ENCODE results near the gene HK1. TPM values are rescaled to one million over a fixed set of nuclear protein-coding genes. Genes with fewer than 3 reads are reported as not detected.
"Not testable (repeated sequence)": the region's sequence is repeated elsewhere in the genome, so short reads cannot be mapped to it uniquely, and the experiment has no call there.

HK1 gene
- total RNA-seq, 3 donors from 2014 or later, result 51.2 to 63.4 (median 57.4) TPM

GRCh38 chr10:69321865-69322264 is 43.6 kb downstream of the HK1 start:
- H3K27ac ChIP-seq, result peak overlapping the region in 1 of 2 donors; percentile 92
- no peaks in the 10 kb centered on the region for H3K9me3 ChIP-seq
- intact Hi-C loops (cut with DNase I; ENCODE audit: low total_unique reads), result no loop called here
- TF ChIP-seq, protein P1, sequence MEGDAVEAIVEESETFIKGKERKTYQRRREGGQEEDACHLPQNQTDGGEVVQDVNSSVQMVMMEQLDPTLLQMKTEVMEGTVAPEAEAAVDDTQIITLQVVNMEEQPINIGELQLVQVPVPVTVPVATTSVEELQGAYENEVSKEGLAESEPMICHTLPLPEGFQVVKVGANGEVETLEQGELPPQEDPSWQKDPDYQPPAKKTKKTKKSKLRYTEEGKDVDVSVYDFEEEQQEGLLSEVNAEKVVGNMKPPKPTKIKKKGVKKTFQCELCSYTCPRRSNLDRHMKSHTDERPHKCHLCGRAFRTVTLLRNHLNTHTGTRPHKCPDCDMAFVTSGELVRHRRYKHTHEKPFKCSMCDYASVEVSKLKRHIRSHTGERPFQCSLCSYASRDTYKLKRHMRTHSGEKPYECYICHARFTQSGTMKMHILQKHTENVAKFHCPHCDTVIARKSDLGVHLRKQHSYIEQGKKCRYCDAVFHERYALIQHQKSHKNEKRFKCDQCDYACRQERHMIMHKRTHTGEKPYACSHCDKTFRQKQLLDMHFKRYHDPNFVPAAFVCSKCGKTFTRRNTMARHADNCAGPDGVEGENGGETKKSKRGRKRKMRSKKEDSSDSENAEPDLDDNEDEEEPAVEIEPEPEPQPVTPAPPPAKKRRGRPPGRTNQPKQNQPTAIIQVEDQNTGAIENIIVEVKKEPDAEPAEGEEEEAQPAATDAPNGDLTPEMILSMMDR (IDR thresholded peaks at IDR 0.05), result no peak
- TF ChIP-seq POLR2A (IDR thresholded peaks at IDR 0.05) (no peak), POLR2AphosphoS5 (IDR thresholded peaks at IDR 0.05) (no peak)
- peaks cover 9 to 19% of the 10 kb centered on the region in 2 donors for H3K4me1 ChIP-seq
- no peak for DNase-seq (ENCODE audit: low spot score in 2 of 2)
- no peaks in the 10 kb centered on the region for H3K36me3 ChIP-seq
- H3K27me3 ChIP-seq, result no peaks in the 10 kb centered on the region
- H3K4me3 ChIP-seq, result no peak overlapping the region

DNA sequence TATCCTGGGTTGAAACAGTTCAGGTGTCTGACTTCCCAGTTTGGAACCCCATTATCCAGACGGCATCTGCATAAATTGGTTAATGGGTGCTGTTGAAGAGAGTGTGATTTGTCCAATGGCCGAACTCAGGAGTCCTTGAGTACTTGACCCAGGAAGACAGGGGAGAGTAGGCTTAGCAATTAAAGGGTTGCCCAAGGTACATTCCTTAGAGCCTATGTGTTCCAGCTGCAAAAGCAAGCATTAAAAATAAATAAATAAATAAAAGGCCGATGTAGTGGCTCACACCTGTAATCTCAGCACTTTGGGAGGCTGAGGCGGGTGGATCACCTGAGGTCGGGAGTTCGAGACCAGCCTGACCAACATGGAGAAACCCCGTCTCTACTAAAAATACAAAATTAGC is 44.0 kb downstream of the HK1 start:
- H3K4me1 ChIP-seq, result peaks cover 9 to 19% of the 10 kb centered on the region in 2 donors
- intact Hi-C loops (cut with DNase I; ENCODE audit: low total_unique reads); H3K27me3 ChIP-seq: not testable (repeated sequence)

GRCh38 chr10:69323622-69324021 is 45.3 kb downstream of the HK1 start:
- TF ChIP-seq POLR2AphosphoS5 (IDR thresholded peaks at IDR 0.05) (no peak), POLR2A (IDR thresholded peaks at IDR 0.05) (no peak)
- TF ChIP-seq, protein P1 (IDR thresholded peaks at IDR 0.05), result no peak
- Histone ChIP-seq H3K4me3 (no peak overlapping the region), H3K27me3 (no peaks in the 10 kb centered on the region), H3K9me3 (no peaks in the 10 kb centered on the region), H3K4me1 (peaks cover 9 to 25% of the 10 kb centered on the region in 2 donors), H3K27ac (peak overlapping the region; percentile 3 to 54), H3K36me3 (no peaks in the 10 kb centered on the region)
- intact Hi-C loops (cut with DNase I; ENCODE audit: low total_unique reads), result no loop called here
- DNase-seq (ENCODE audit: low spot score in 2 of 2), result no peak

More for the DNA sequence above, 44.0 kb downstream of the HK1 start:
- not testable (repeated sequence) for H3K9me3 ChIP-seq; H3K36me3 ChIP-seq; H3K4me3 ChIP-seq; DNase-seq (ENCODE audit: low spot score in 2 of 2)
- peak overlapping the region in 1 of 2 donors; percentile 92 for H3K27ac ChIP-seq

DNA sequence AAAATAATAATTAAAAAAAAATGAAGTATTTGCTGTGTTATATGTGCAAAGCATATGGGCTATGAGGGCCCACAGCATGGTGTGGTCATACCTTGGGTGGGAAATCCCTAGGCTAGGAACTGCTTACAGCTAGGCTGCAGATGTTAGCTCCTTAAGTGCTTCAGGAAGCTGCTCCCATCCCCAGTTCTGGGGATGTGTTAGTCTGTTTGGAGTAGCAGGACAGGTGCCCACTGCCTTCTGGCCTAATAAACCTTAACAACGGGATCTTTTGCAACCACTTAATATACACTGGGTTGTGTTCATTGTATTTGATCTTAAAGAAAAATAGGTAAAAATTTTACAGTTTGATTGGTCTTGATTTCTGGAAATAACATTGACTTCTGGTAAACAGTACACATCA is 46.3 kb downstream of the HK1 start:
- DNase-seq (ENCODE audit: low spot score in 2 of 2), result no peak
- H3K9me3 ChIP-seq, result no peaks in the 10 kb centered on the region
- H3K27ac ChIP-seq, result peak overlapping the region; percentile 3
- no peaks in the 10 kb centered on the region for H3K36me3 ChIP-seq
- H3K27me3 ChIP-seq, result no peaks in the 10 kb centered on the region
- H3K4me1 ChIP-seq, result peaks cover 9 to 25% of the 10 kb centered on the region in 2 donors
- TF ChIP-seq POLR2AphosphoS5 (IDR thresholded peaks at IDR 0.05) (no peak), POLR2A (IDR thresholded peaks at IDR 0.05) (no peak)
- TF ChIP-seq, protein P1 (IDR thresholded peaks at IDR 0.05), result no peak
- no peak overlapping the region for H3K4me3 ChIP-seq
- intact Hi-C loops (cut with DNase I; ENCODE audit: low total_unique reads), result no loop called here

DNA sequence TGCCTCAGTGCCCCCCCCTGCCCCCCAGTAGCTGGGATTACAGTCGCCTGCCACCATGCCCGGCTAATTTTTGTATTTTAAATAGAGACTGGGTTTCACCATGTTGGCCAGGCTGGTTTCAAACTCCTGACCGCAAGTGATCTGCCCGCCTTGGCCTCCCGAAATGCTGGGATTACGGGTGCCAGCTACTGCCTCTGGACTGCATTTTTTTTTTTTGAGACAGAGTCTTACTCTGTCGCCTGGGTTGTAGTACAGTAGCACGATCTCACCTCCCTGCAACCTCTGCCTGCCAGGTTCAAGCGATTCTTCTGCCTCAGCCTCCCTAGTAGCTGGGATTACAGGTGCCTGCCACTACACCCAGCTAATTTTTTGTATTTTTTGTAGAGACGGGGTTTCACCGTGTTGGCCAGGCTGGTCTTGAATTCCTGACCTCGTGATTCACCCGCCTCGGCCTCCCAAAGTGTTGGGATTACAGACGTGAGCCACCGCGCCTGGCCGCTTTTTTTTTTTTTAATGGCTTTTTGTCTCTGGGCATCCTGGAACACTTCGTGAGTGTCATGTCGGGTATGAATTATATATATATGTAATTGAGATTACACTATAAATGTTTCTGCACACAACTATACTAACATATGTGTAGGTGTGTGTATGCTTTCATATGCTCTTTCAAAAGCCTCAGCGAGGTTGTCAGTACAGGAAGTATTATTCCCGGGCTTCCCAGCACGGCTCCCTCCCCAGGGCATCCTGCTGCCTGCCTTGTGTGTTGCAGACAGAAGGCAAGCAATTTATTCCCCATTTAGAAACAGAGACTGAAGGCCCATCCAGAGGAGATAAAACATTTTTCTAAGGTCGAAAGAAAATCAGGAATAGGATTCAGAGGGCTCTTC is 47.6 kb downstream of the HK1 start:
- H3K4me3 ChIP-seq; H3K9me3 ChIP-seq; H3K27me3 ChIP-seq; H3K36me3 ChIP-seq; DNase-seq (ENCODE audit: low spot score in 2 of 2): not testable (repeated sequence)
- TF ChIP-seq, protein P1 (IDR thresholded peaks at IDR 0.05), result peak in 1 of 3 donors; percentile 20
- H3K4me1 ChIP-seq, result peaks cover 0 to 17% of the 10 kb centered on the region in 2 donors
- peak overlapping the region; percentile 9 to 45 for H3K27ac ChIP-seq
- intact Hi-C loops (cut with DNase I; ENCODE audit: low total_unique reads), result loop anchor here (1.0 kb wide), 1 partner anchor 45 kb away; no protein-coding TSS in a partner anchor

All from breast epithelium (tissue), 4 donors.